WTC11 (cell line): Measurements from ENCODE around the gene PURA. TPM values are rescaled to one million over a fixed set of nuclear protein-coding genes. Genes with fewer than 3 reads are reported as not detected.

Experiments used
- ATAC-seq: fragments of 200-7000 bp; cut with Tn5 transposase; 2 replicates; pipeline ENCODE4 v1.10.0; 2021; ENCODE audit warnings: mild to moderate bottlenecking, moderate library complexity
- CTCF ChIA-PET: fragments of 300-600 bp; sonication (Branson Sonifier 250); formaldehyde crosslinking; loops from one replicate; lab custom pipeline; 2021; ENCODE audit warnings: antibody characterized with exemption; lab: Charles Lee
- POLR2A ChIA-PET: fragments of 350-600 bp; sonication (Branson Sonifier 250); formaldehyde crosslinking; loops from one replicate; lab custom pipeline; 2021; ENCODE audit warnings: antibody characterized with exemption; lab: Charles Lee
- DNase-seq: peaks from one replicate; pipeline ENCODE4 v3.0.0; 2021; ENCODE audit warnings: low spot score
- H3K27ac Mint-ChIP-seq: 2 replicates; pipeline ENCODE4 v1.8.0; 2021; ENCODE audit warnings: mixed read lengths
- H3K27me3 Mint-ChIP-seq: 2 replicates; pipeline ENCODE4 v1.8.0; 2021; ENCODE audit warnings: low read depth, mild to moderate bottlenecking, moderate library complexity, mixed read lengths
- H3K36me3 Mint-ChIP-seq: 2 replicates; pipeline ENCODE4 v1.8.0; 2021; ENCODE audit warnings: mixed read lengths
- H3K4me1 Mint-ChIP-seq: 2 replicates; pipeline ENCODE4 v1.8.0; 2022; ENCODE audit warnings: mixed read lengths
- H3K4me3 Mint-ChIP-seq: 2 replicates; pipeline ENCODE4 v1.8.0; 2021; ENCODE audit warnings: mild to moderate bottlenecking, moderate library complexity, mixed read lengths
- H3K9me3 Mint-ChIP-seq: 2 replicates; pipeline ENCODE4 v1.8.0; 2021; ENCODE audit warnings: mixed read lengths
- AR ChIP-seq: fragments of 250-450 bp; sonication (Bioruptor Pico); IDR thresholded peaks from 2 replicates; pipeline ENCODE4 v1.9.0; 2021; ENCODE audit warnings: mild to moderate bottlenecking
- GTF2I ChIP-seq: fragments of 250-450 bp; sonication (Bioruptor Pico); conservative IDR thresholded peaks from 2 replicates; pipeline ENCODE4 v1.4.0; 2021; ENCODE audit warnings: mild to moderate bottlenecking
- MAX ChIP-seq: sonication (generic); formaldehyde crosslinking; IDR thresholded peaks from 2 replicates; pipeline ENCODE4 v1.8.0; 2022; ENCODE audit warnings: mild to moderate bottlenecking, missing genetic modification reagents
- PRDM15 ChIP-seq: sonication (generic); formaldehyde crosslinking; IDR thresholded peaks from 2 replicates; pipeline ENCODE4 v1.8.0; 2022; ENCODE audit warnings: missing genetic modification reagents
- RORB ChIP-seq: fragments of 250-450 bp; sonication (Bioruptor Pico); IDR thresholded peaks from 2 replicates; pipeline ENCODE4 v1.9.0; 2021; ENCODE audit warnings: mild to moderate bottlenecking
- SOX15 ChIP-seq: fragments of 250-450 bp; sonication (Bioruptor Pico); IDR thresholded peaks from 2 replicates; pipeline ENCODE4 v1.9.0; 2021; ENCODE audit warnings: mild to moderate bottlenecking
- SP1 ChIP-seq: sonication (generic); formaldehyde crosslinking; conservative IDR thresholded peaks from 2 replicates; pipeline ENCODE4 v1.8.1; 2022; ENCODE audit warnings: missing genetic modification reagents
- ZNF396 ChIP-seq: fragments of 250-450 bp; sonication (Bioruptor Pico); IDR thresholded peaks from 2 replicates; pipeline ENCODE4 v1.8.0; 2021; ENCODE audit warnings: mild to moderate bottlenecking, moderate library complexity, borderline replicate concordance
- ZNF423 ChIP-seq: fragments of 250-450 bp; sonication (Bioruptor Pico); IDR thresholded peaks from 2 replicates; pipeline ENCODE4 v2.1.2; 2022; ENCODE audit warnings: mild to moderate bottlenecking, moderate library complexity
- total RNA-seq: library from RNA; stranded (reverse); gene quantifications from 3 replicates; pipeline ENCODE4 v1.2.3, GENCODE V29; 2021
- TF ChIP-seq, protein P1 (sequence below): sonication (generic); formaldehyde crosslinking; IDR thresholded peaks from 2 replicates; pipeline ENCODE4 v1.8.1; 2023; ENCODE audit warnings: mild to moderate bottlenecking, missing genetic modification reagents
- TF ChIP-seq, protein P2 (sequence below): sonication (generic); formaldehyde crosslinking; IDR thresholded peaks from 2 replicates; pipeline ENCODE4 v1.8.0; 2023; ENCODE audit warnings: missing genetic modification reagents, mild to moderate bottlenecking, borderline replicate concordance
- TF ChIP-seq, protein P3 (sequence below): sonication (generic); formaldehyde crosslinking; IDR thresholded peaks from 2 replicates; pipeline ENCODE4 v1.8.1; 2023; ENCODE audit warnings: mild to moderate bottlenecking, moderate library complexity, missing genetic modification reagents

The PURA gene
- total RNA-seq, 1 experiment from 2014 or later = 9.0 TPM

DNA sequence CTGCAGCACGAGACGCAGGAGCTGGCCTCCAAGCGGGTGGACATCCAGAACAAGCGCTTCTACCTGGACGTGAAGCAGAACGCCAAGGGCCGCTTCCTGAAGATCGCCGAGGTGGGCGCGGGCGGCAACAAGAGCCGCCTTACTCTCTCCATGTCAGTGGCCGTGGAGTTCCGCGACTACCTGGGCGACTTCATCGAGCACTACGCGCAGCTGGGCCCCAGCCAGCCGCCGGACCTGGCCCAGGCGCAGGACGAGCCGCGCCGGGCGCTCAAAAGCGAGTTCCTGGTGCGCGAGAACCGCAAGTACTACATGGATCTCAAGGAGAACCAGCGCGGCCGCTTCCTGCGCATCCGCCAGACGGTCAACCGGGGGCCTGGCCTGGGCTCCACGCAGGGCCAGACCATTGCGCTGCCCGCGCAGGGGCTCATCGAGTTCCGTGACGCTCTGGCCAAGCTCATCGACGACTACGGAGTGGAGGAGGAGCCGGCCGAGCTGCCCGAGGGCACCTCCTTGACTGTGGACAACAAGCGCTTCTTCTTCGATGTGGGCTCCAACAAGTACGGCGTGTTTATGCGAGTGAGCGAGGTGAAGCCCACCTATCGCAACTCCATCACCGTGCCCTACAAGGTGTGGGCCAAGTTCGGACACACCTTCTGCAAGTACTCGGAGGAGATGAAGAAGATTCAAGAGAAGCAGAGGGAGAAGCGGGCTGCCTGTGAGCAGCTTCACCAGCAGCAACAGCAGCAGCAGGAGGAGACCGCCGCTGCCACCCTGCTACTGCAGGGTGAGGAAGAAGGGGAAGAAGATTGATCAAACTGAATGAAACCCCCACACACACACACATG lies 654 bp downstream of the PURA start:
- TF ChIP-seq, protein P1, sequence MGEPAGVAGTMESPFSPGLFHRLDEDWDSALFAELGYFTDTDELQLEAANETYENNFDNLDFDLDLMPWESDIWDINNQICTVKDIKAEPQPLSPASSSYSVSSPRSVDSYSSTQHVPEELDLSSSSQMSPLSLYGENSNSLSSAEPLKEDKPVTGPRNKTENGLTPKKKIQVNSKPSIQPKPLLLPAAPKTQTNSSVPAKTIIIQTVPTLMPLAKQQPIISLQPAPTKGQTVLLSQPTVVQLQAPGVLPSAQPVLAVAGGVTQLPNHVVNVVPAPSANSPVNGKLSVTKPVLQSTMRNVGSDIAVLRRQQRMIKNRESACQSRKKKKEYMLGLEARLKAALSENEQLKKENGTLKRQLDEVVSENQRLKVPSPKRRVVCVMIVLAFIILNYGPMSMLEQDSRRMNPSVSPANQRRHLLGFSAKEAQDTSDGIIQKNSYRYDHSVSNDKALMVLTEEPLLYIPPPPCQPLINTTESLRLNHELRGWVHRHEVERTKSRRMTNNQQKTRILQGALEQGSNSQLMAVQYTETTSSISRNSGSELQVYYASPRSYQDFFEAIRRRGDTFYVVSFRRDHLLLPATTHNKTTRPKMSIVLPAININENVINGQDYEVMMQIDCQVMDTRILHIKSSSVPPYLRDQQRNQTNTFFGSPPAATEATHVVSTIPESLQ (CRISPR knock-in tag) = no peak
- TF ChIP-seq, protein P2, sequence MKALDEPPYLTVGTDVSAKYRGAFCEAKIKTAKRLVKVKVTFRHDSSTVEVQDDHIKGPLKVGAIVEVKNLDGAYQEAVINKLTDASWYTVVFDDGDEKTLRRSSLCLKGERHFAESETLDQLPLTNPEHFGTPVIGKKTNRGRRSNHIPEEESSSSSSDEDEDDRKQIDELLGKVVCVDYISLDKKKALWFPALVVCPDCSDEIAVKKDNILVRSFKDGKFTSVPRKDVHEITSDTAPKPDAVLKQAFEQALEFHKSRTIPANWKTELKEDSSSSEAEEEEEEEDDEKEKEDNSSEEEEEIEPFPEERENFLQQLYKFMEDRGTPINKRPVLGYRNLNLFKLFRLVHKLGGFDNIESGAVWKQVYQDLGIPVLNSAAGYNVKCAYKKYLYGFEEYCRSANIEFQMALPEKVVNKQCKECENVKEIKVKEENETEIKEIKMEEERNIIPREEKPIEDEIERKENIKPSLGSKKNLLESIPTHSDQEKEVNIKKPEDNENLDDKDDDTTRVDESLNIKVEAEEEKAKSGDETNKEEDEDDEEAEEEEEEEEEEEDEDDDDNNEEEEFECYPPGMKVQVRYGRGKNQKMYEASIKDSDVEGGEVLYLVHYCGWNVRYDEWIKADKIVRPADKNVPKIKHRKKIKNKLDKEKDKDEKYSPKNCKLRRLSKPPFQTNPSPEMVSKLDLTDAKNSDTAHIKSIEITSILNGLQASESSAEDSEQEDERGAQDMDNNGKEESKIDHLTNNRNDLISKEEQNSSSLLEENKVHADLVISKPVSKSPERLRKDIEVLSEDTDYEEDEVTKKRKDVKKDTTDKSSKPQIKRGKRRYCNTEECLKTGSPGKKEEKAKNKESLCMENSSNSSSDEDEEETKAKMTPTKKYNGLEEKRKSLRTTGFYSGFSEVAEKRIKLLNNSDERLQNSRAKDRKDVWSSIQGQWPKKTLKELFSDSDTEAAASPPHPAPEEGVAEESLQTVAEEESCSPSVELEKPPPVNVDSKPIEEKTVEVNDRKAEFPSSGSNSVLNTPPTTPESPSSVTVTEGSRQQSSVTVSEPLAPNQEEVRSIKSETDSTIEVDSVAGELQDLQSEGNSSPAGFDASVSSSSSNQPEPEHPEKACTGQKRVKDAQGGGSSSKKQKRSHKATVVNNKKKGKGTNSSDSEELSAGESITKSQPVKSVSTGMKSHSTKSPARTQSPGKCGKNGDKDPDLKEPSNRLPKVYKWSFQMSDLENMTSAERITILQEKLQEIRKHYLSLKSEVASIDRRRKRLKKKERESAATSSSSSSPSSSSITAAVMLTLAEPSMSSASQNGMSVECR (CRISPR knock-in tag) = no peak; the same call in 1 of the 2 replicates
- peak; percentile 55; the same call in 1 of the 2 replicates for TF ChIP-seq MAX (CRISPR knock-in tag)
- TF ChIP-seq SP1 (CRISPR knock-in tag) = no peak
- TF ChIP-seq PRDM15 (CRISPR knock-in tag) = no peak
- TF ChIP-seq SOX15 (CRISPR knock-in tag) = no peak
- TF ChIP-seq ZNF396 (CRISPR knock-in tag) = no peak
- TF ChIP-seq, protein P3, sequence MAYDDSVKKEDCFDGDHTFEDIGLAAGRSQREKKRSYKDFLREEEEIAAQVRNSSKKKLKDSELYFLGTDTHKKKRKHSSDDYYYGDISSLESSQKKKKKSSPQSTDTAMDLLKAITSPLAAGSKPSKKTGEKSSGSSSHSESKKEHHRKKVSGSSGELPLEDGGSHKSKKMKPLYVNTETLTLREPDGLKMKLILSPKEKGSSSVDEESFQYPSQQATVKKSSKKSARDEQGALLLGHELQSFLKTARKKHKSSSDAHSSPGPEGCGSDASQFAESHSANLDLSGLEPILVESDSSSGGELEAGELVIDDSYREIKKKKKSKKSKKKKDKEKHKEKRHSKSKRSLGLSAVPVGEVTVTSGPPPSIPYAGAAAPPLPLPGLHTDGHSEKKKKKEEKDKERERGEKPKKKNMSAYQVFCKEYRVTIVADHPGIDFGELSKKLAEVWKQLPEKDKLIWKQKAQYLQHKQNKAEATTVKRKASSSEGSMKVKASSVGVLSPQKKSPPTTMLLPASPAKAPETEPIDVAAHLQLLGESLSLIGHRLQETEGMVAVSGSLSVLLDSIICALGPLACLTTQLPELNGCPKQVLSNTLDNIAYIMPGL = peak; percentile 14; the same call in 1 of the 2 replicates
- TF ChIP-seq ZNF423 = no peak
- no peak for TF ChIP-seq GTF2I (CRISPR knock-in tag)
- no peak for TF ChIP-seq AR (CRISPR knock-in tag)
- no peak for TF ChIP-seq RORB
- ChIA-PET CTCF (interaction anchor here (0.8 to 4.5 kb wide), 10 partner anchors 11 to 244 kb away, joined by 3 to 58 read pairs (median 4); partner anchors contain the start of gene NRG2), POLR2A (interaction anchor here (0.6 to 1.0 kb wide), 2 partner anchors 32 to 73 kb away, joined by 3 read pairs; no protein-coding TSS in a partner anchor)
- H3K27me3 Mint-ChIP-seq = peaks cover 70% of the 10 kb centered on the region
- no peaks in the 10 kb centered on the region for H3K9me3 Mint-ChIP-seq
- peak overlapping the region; percentile 86 for H3K4me3 Mint-ChIP-seq
- DNase-seq = peak; percentile 57
- no peaks in the 10 kb centered on the region for H3K36me3 Mint-ChIP-seq
- peak overlapping the region; percentile 73; the same call in 1 of the 2 replicates for H3K27ac Mint-ChIP-seq
- peaks cover 66% of the 10 kb centered on the region for H3K4me1 Mint-ChIP-seq
- ATAC-seq = peak; percentile 2; the same call in 1 of the 2 replicates
